ENCODE measurements around the gene DDX21.
"Not testable (repeated sequence)": the region's sequence is repeated elsewhere in the genome, so short reads cannot be mapped to it uniquely, and the experiment has no call there.

Gene DDX21

GRCh38 chr10:68997211-68997610, 41.2 kb downstream of the DDX21 start:
- DNase-seq, result no peak
- Mint-ChIP-seq H3K4me1 (ENCODE audit: low read depth in 2 of 2) (peaks cover 12 to 28% of the 10 kb centered on the region in 2 donors), H3K36me3 (ENCODE audit: insufficient read depth) (peaks cover 21% of the 10 kb centered on the region), H3K27ac (peak overlapping the region; percentile 10 to 35), H3K4me3 (no peak overlapping the region), H3K27me3 (no peaks in the 10 kb centered on the region), H3K9me3 (no peaks in the 10 kb centered on the region)
- ATAC-seq (replicated peaks), result no peak

GRCh38 chr10:69004821-69005220, 48.9 kb downstream of the DDX21 start:
- H3K27ac Mint-ChIP-seq, result peak overlapping the region in 1 of 2 donors; percentile 46
- ATAC-seq (replicated peaks), result peak; percentile 59
- no peaks in the 10 kb centered on the region for H3K9me3 Mint-ChIP-seq

GRCh38 chr10:69005704-69006485, 49.9 kb downstream of the DDX21 start:
- peaks cover 28% of the 10 kb centered on the region for H3K36me3 Mint-ChIP-seq (ENCODE audit: insufficient read depth)
- ATAC-seq (replicated peaks) (no peak), DNase-seq (no peak)
- peaks cover 0 to 1% of the 10 kb centered on the region in 2 donors for H3K4me1 Mint-ChIP-seq (ENCODE audit: low read depth in 2 of 2)
- no peak overlapping the region for H3K27ac Mint-ChIP-seq
- no peak overlapping the region for H3K4me3 Mint-ChIP-seq
- H3K27me3 Mint-ChIP-seq, result no peaks in the 10 kb centered on the region
- H3K9me3 Mint-ChIP-seq, result no peaks in the 10 kb centered on the region

More at GRCh38 chr10:69004821-69005220, 48.9 kb downstream of the DDX21 start:
- H3K27me3 Mint-ChIP-seq, result no peaks in the 10 kb centered on the region
- no peak for DNase-seq
- no peak overlapping the region for H3K4me3 Mint-ChIP-seq
- H3K4me1 Mint-ChIP-seq (ENCODE audit: low read depth in 2 of 2), result peaks cover 0 to 1% of the 10 kb centered on the region in 2 donors
- peaks cover 36% of the 10 kb centered on the region for H3K36me3 Mint-ChIP-seq (ENCODE audit: insufficient read depth)

GRCh38 chr10:69007260-69007659, 51.3 kb downstream of the DDX21 start:
- H3K36me3 Mint-ChIP-seq (ENCODE audit: insufficient read depth), result peaks cover 29% of the 10 kb centered on the region
- no peaks in the 10 kb centered on the region for H3K27me3 Mint-ChIP-seq
- no peaks in the 10 kb centered on the region for H3K9me3 Mint-ChIP-seq
- no peak for ATAC-seq (replicated peaks)
- no peak overlapping the region for H3K27ac Mint-ChIP-seq
- no peak overlapping the region for H3K4me3 Mint-ChIP-seq
- DNase-seq, result no peak
- peaks cover 0 to 1% of the 10 kb centered on the region in 2 donors for H3K4me1 Mint-ChIP-seq (ENCODE audit: low read depth in 2 of 2)

GRCh38 chr10:69009360-69009759, 53.4 kb downstream of the DDX21 start:
- Mint-ChIP-seq H3K36me3 (ENCODE audit: insufficient read depth) (peaks cover 29% of the 10 kb centered on the region), H3K9me3 (no peaks in the 10 kb centered on the region), H3K4me1 (ENCODE audit: low read depth in 2 of 2) (peaks cover 0 to 4% of the 10 kb centered on the region in 2 donors), H3K27me3 (no peaks in the 10 kb centered on the region), H3K27ac (no peak overlapping the region), H3K4me3 (no peak overlapping the region)
- ATAC-seq (replicated peaks), result no peak
- DNase-seq, result no peak

- Mint-ChIP-seq H3K9me3 (no peaks in the 10 kb centered on the region), H3K27ac (no peak overlapping the region), H3K4me1 (ENCODE audit: low read depth in 2 of 2) (peaks cover 0 to 3% of the 10 kb centered on the region in 2 donors), H3K36me3 (ENCODE audit: insufficient read depth) (peaks cover 24% of the 10 kb centered on the region), H3K27me3 (no peaks in the 10 kb centered on the region), H3K4me3 (no peak overlapping the region)
- ATAC-seq (replicated peaks), result no peak
- DNase-seq, result no peak
Observed at GRCh38 chr10:69010151-69010640, 54.2 kb downstream of the DDX21 start.

GRCh38 chr10:69012778-69013177, 56.8 kb downstream of the DDX21 start:
- not testable (repeated sequence) for DNase-seq; H3K27me3 Mint-ChIP-seq; H3K9me3 Mint-ChIP-seq; H3K4me1 Mint-ChIP-seq (ENCODE audit: low read depth in 2 of 2); ATAC-seq (replicated peaks); H3K4me3 Mint-ChIP-seq
- H3K27ac Mint-ChIP-seq, result peak overlapping the region in 1 of 2 donors; percentile 22
- H3K36me3 Mint-ChIP-seq (ENCODE audit: insufficient read depth), result peaks cover 21% of the 10 kb centered on the region

GRCh38 chr10:69014171-69014570, 58.2 kb downstream of the DDX21 start:
- DNase-seq (no peak), ATAC-seq (replicated peaks) (no peak)
- Mint-ChIP-seq H3K27ac (no peak overlapping the region), H3K4me1 (ENCODE audit: low read depth in 2 of 2) (peaks cover 0 to 3% of the 10 kb centered on the region in 2 donors), H3K9me3 (no peaks in the 10 kb centered on the region), H3K36me3 (ENCODE audit: insufficient read depth) (peaks cover 16% of the 10 kb centered on the region), H3K27me3 (no peaks in the 10 kb centered on the region), H3K4me3 (no peak overlapping the region)

- no peaks in the 10 kb centered on the region for H3K27me3 Mint-ChIP-seq
- ATAC-seq (replicated peaks), result no peak
- H3K4me1 Mint-ChIP-seq (ENCODE audit: low read depth in 2 of 2), result peaks cover 0 to 2% of the 10 kb centered on the region in 2 donors
- H3K27ac Mint-ChIP-seq, result no peak overlapping the region
- no peaks in the 10 kb centered on the region for H3K9me3 Mint-ChIP-seq
- no peak for DNase-seq
- no peak overlapping the region for H3K4me3 Mint-ChIP-seq
- peaks cover 6% of the 10 kb centered on the region for H3K36me3 Mint-ChIP-seq (ENCODE audit: insufficient read depth)
Observed at GRCh38 chr10:69018613-69019012, 62.6 kb downstream of the DDX21 start.

- ATAC-seq (replicated peaks), result no peak
- DNase-seq, result no peak
- H3K4me3 Mint-ChIP-seq, result no peak overlapping the region
- no peaks in the 10 kb centered on the region for H3K36me3 Mint-ChIP-seq (ENCODE audit: insufficient read depth)
- H3K4me1 Mint-ChIP-seq (ENCODE audit: low read depth in 2 of 2), result peaks cover 4 to 8% of the 10 kb centered on the region in 2 donors
- H3K27ac Mint-ChIP-seq, result no peak overlapping the region
- no peaks in the 10 kb centered on the region for H3K9me3 Mint-ChIP-seq
- H3K27me3 Mint-ChIP-seq, result no peaks in the 10 kb centered on the region
Observed at GRCh38 chr10:69022611-69023010, 66.6 kb downstream of the DDX21 start.

- H3K9me3 Mint-ChIP-seq, result no peaks in the 10 kb centered on the region
- peaks cover 4 to 10% of the 10 kb centered on the region in 2 donors for H3K4me1 Mint-ChIP-seq (ENCODE audit: low read depth in 2 of 2)
- no peaks in the 10 kb centered on the region for H3K27me3 Mint-ChIP-seq
- ATAC-seq (replicated peaks), result no peak
- no peak overlapping the region for H3K4me3 Mint-ChIP-seq
- peak overlapping the region in 1 of 2 donors; percentile 91 for H3K27ac Mint-ChIP-seq
- DNase-seq, result no peak
- no peaks in the 10 kb centered on the region for H3K36me3 Mint-ChIP-seq (ENCODE audit: insufficient read depth)
Observed at GRCh38 chr10:69025370-69025896, 69.5 kb downstream of the DDX21 start.

- no peaks in the 10 kb centered on the region for H3K27me3 Mint-ChIP-seq
- no peaks in the 10 kb centered on the region for H3K36me3 Mint-ChIP-seq (ENCODE audit: insufficient read depth)
- H3K4me1 Mint-ChIP-seq (ENCODE audit: low read depth in 2 of 2), result peaks cover 0 to 2% of the 10 kb centered on the region in 2 donors
- DNase-seq (no peak), ATAC-seq (replicated peaks) (no peak)
- H3K9me3 Mint-ChIP-seq, result no peaks in the 10 kb centered on the region
- H3K27ac Mint-ChIP-seq, result no peak overlapping the region
- H3K4me3 Mint-ChIP-seq, result no peak overlapping the region
Observed at GRCh38 chr10:69033256-69033655, 77.3 kb downstream of the DDX21 start.
